ENCODE measurements around the gene LGR4. TPM values are rescaled to one million over a fixed set of nuclear protein-coding genes. Genes with fewer than 3 reads are reported as not detected.

The LGR4 gene
- total and polyA plus RNA-seq, 2 donors (not counting 1 experiment from before 2014, with no cell fraction given), result 0.92 to 3.3 TPM

DNA sequence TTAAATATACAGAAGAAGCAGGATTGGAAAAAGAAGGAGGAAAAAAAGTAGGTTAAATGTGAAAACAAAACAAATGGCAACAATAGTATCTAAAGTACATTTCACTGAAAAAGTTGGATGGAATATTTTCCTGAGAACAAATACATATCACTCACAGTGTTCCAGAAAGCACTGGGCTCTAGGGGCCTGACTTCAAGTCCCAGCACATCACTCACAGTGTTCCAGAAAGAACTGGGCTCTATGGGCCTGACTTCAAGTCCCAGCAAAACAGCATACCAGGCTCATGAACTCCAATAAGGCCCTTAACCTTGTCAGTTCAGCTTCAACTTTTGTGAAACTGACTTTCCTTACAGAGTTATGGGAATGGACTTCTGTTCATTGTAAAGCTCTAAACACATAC is 63.5 kb downstream of the LGR4 start:
- no peaks in the 10 kb centered on the region for H3K9me3 ChIP-seq (ENCODE audit: control extremely low read depth in 1 of 3, control insufficient read depth in 2 of 3, insufficient read depth in 1 of 3, low read length in 2 of 3)
- TF ChIP-seq, protein P1, sequence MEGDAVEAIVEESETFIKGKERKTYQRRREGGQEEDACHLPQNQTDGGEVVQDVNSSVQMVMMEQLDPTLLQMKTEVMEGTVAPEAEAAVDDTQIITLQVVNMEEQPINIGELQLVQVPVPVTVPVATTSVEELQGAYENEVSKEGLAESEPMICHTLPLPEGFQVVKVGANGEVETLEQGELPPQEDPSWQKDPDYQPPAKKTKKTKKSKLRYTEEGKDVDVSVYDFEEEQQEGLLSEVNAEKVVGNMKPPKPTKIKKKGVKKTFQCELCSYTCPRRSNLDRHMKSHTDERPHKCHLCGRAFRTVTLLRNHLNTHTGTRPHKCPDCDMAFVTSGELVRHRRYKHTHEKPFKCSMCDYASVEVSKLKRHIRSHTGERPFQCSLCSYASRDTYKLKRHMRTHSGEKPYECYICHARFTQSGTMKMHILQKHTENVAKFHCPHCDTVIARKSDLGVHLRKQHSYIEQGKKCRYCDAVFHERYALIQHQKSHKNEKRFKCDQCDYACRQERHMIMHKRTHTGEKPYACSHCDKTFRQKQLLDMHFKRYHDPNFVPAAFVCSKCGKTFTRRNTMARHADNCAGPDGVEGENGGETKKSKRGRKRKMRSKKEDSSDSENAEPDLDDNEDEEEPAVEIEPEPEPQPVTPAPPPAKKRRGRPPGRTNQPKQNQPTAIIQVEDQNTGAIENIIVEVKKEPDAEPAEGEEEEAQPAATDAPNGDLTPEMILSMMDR (IDR thresholded peaks at IDR 0.05), result no peak
- no peak for TF ChIP-seq EZH2 (IDR thresholded peaks at IDR 0.05; ENCODE audit: borderline replicate concordance, insufficient read depth, low read depth, low read length, poor library complexity, severe bottlenecking)
- H3K9ac ChIP-seq (ENCODE audit: low read length), result no peak overlapping the region
- Mint-ChIP-seq H3K27ac (no peak overlapping the region), H3K9me3 (ENCODE audit: insufficient read depth) (no peaks in the 10 kb centered on the region), H3K4me1 (no peaks in the 10 kb centered on the region), H3K27me3 (peaks cover 4% of the 10 kb centered on the region), H3K4me3 (no peak overlapping the region)
- H3K4me3 ChIP-seq (ENCODE audit: control extremely low read depth in 1 of 5, extremely low read depth in 1 of 5, insufficient read depth in 1 of 5, low read depth in 2 of 5, low read length in 4 of 5), result no peak overlapping the region
- intact Hi-C loops (cut with micrococcal nuclease), result no loop called here
- H3K79me2 ChIP-seq (ENCODE audit: control insufficient read depth, insufficient read depth, low read length), result no peaks in the 10 kb centered on the region
- no peak overlapping the region for H3K4me2 ChIP-seq (replicated peaks; ENCODE audit: low read depth, low read length, poor library complexity, severe bottlenecking)
- H3K36me3 ChIP-seq (replicated peaks in 1 of 2; ENCODE audit: control extremely low read depth in 1 of 2, control insufficient read depth in 1 of 2, extremely low read depth in 1 of 2, insufficient read depth in 2 of 2, low read length in 1 of 2), result no peaks in the 10 kb centered on the region
- no peak overlapping the region for H2AFZ ChIP-seq (ENCODE audit: insufficient read depth, low read depth, low read length, poor library complexity, severe bottlenecking)
- no peaks in the 10 kb centered on the region for H3K4me1 ChIP-seq (ENCODE audit: control insufficient read depth in 2 of 2, insufficient read depth in 2 of 2, low read length in 2 of 2)
- no peaks in the 10 kb centered on the region for H4K20me1 ChIP-seq (ENCODE audit: control insufficient read depth, insufficient read depth, low read length, poor library complexity, severe bottlenecking)
- no peak overlapping the region for H3K27ac ChIP-seq (ENCODE audit: low read length in 2 of 2)
- ChIA-PET CTCF (no interaction called here), POLR2A (no interaction called here)
- ATAC-seq (ENCODE audit: low read depth), result no peak
- DNase-seq, result no peak
- H3K27me3 ChIP-seq (replicated peaks in 1 of 4; ENCODE audit: control extremely low read depth in 1 of 4, control insufficient read depth in 3 of 4, insufficient read depth in 4 of 4, low read length in 3 of 4), result no peaks in the 10 kb centered on the region

DNA sequence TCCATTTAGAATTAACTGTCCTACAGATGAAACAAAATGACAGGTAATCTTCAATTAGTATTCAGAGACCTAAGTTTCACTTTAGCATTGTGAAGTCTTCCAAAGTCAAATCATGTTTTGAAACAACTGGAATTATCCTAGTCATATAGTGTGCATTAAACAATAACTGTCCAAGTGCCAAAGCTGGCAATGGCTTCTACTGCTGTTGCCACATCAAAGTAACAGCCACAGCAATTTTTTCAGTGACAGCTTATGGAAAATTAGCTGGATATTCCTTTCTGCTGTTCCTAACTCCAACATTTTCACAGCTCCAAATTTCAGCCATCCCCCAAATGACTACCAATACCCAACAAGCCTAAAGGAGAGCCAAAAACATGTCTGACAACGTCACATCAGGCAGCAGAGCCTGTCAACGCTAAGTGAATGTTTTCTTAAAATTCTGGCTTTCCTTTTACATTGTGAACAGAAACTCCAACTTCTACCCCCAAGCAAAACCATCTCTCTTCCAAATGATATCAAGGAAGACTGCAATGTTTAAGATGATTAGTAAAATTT is 64.3 kb downstream of the LGR4 start:
- Mint-ChIP-seq H3K4me1 (no peaks in the 10 kb centered on the region), H3K27ac (no peak overlapping the region), H3K9me3 (ENCODE audit: insufficient read depth) (no peaks in the 10 kb centered on the region), H3K27me3 (peaks cover 4% of the 10 kb centered on the region), H3K4me3 (no peak overlapping the region)
- Histone ChIP-seq H3K4me2 (replicated peaks; ENCODE audit: low read depth, low read length, poor library complexity, severe bottlenecking) (no peak overlapping the region), H3K9me3 (ENCODE audit: control extremely low read depth in 1 of 3, control insufficient read depth in 2 of 3, insufficient read depth in 1 of 3, low read length in 2 of 3) (no peaks in the 10 kb centered on the region), H3K4me1 (ENCODE audit: control insufficient read depth in 2 of 2, insufficient read depth in 2 of 2, low read length in 2 of 2) (no peaks in the 10 kb centered on the region), H3K27ac (ENCODE audit: low read length in 2 of 2) (no peak overlapping the region), H3K4me3 (ENCODE audit: control extremely low read depth in 1 of 5, extremely low read depth in 1 of 5, insufficient read depth in 1 of 5, low read depth in 2 of 5, low read length in 4 of 5) (no peak overlapping the region), H3K27me3 (replicated peaks in 1 of 4; ENCODE audit: control extremely low read depth in 1 of 4, control insufficient read depth in 3 of 4, insufficient read depth in 4 of 4, low read length in 3 of 4) (no peaks in the 10 kb centered on the region), H3K79me2 (ENCODE audit: control insufficient read depth, insufficient read depth, low read length) (no peaks in the 10 kb centered on the region), H2AFZ (ENCODE audit: insufficient read depth, low read depth, low read length, poor library complexity, severe bottlenecking) (no peak overlapping the region), H4K20me1 (ENCODE audit: control insufficient read depth, insufficient read depth, low read length, poor library complexity, severe bottlenecking) (no peaks in the 10 kb centered on the region), H3K9ac (ENCODE audit: low read length) (no peak overlapping the region), H3K36me3 (replicated peaks in 1 of 2; ENCODE audit: control extremely low read depth in 1 of 2, control insufficient read depth in 1 of 2, extremely low read depth in 1 of 2, insufficient read depth in 2 of 2, low read length in 1 of 2) (no peaks in the 10 kb centered on the region)
- intact Hi-C loops (cut with micrococcal nuclease), result no loop called here
- DNase-seq (no peak), ATAC-seq (ENCODE audit: low read depth) (no peak)
- ChIA-PET CTCF (no interaction called here), POLR2A (no interaction called here)
- TF ChIP-seq EZH2 (IDR thresholded peaks at IDR 0.05; ENCODE audit: borderline replicate concordance, insufficient read depth, low read depth, low read length, poor library complexity, severe bottlenecking), result no peak
- TF ChIP-seq, protein P1 (IDR thresholded peaks at IDR 0.05), result no peak
- WGBS (ENCODE audit: insufficient coverage), result 88% methylated on average over 2 of the region's 2 CpGs
